RPMI7951 (cell line): ENCODE data around the gene HARBI1. TPM values are rescaled to one million over a fixed set of nuclear protein-coding genes. Genes with fewer than 3 reads are reported as not detected.

Experiments used
- DNase-seq: peaks from one replicate; pipeline ENCODE4 v3.0.0-alpha.2; 2012; ENCODE audit warnings: low read depth
- total RNA-seq: library from RNA; depleted of rRNA; stranded (reverse); fragments of >200 nt; shearing (Covaris generic); gene quantifications from 2 replicates; pipeline ENCODE4 v1.2.3, GENCODE V29; 2014; rRNA removed

The HARBI1 gene
- total RNA-seq, 1 experiment from 2014 or later, result 3.7 TPM

GRCh38 chr11:46554213-46555147 lies 62.5 kb downstream of the HARBI1 start:
- peak; percentile 64 for DNase-seq

GRCh38 chr11:46553814-46554212 lies 63.2 kb downstream of the HARBI1 start:
- DNase-seq, result peak; percentile 42

Other genes starting within 250 kb of the HARBI1 start
- gene MDK, start 235.6 kb downstream of the HARBI1 start, total RNA-seq, result 15.8 and 19.9 TPM in 2 replicates
- gene CHRM4, start 225.5 kb downstream of the HARBI1 start, total RNA-seq, result 0.49 TPM in 1 of 2 replicates, not detected in the other
- gene AMBRA1, start 23.2 kb downstream of the HARBI1 start, total RNA-seq, result 10.3 and 10.7 TPM in 2 replicates
- gene ATG13, start 326 bp upstream of the HARBI1 start, total RNA-seq, result 32.5 and 43.3 TPM in 2 replicates
- gene ARHGAP1, start 83.4 kb upstream of the HARBI1 start, total RNA-seq, result 13.3 and 15.4 TPM in 2 replicates
- gene ZNF408, start 83.8 kb upstream of the HARBI1 start, total RNA-seq, result 3.9 and 4.7 TPM in 2 replicates
- gene F2, start 102.0 kb upstream of the HARBI1 start, total RNA-seq, result not detected in 2 replicates
- 83.3 and 92.9 TPM in 2 replicates for gene CKAP5, start 229.1 kb upstream of the HARBI1 start, total RNA-seq